CD4-positive, alpha-beta T cell treated with Interleukin-12 subunit alpha and Interleukin-12 subunit beta, for 1 hour (primary cell): Measurements from ENCODE around the gene BPIFB4.
"Not testable (repeated sequence)": the region's sequence is repeated elsewhere in the genome, so short reads cannot be mapped to it uniquely, and the experiment has no call there.

Experiments
- DNase-seq: peaks from one replicate; pipeline ENCODE4 v3.0.0-alpha.2; 2020

BPIFB4 gene

GRCh38 chr20:33122297-33122696 is 42.9 kb downstream of the BPIFB4 start:
- DNase-seq = not testable (repeated sequence)

- no peak for DNase-seq
Observed at GRCh38 chr20:33124261-33124660, 44.8 kb downstream of the BPIFB4 start.

- no peak for DNase-seq
Observed at GRCh38 chr20:33124994-33125393, 45.6 kb downstream of the BPIFB4 start.

GRCh38 chr20:33125983-33126382 is 46.5 kb downstream of the BPIFB4 start:
- no peak for DNase-seq

- no peak for DNase-seq
Observed at GRCh38 chr20:33127422-33128097, 48.1 kb downstream of the BPIFB4 start.

GRCh38 chr20:33130568-33131061 is 51.2 kb downstream of the BPIFB4 start:
- no peak for DNase-seq

- no peak for DNase-seq
Observed at GRCh38 chr20:33131949-33132473, 52.6 kb downstream of the BPIFB4 start.

- DNase-seq = no peak
Observed at GRCh38 chr20:33132513-33133372, 53.3 kb downstream of the BPIFB4 start.

- DNase-seq = no peak
Observed at GRCh38 chr20:33133373-33133941, 54.0 kb downstream of the BPIFB4 start.

- DNase-seq = no peak
Observed at GRCh38 chr20:33137195-33137594, 57.8 kb downstream of the BPIFB4 start.

GRCh38 chr20:33139467-33139866 is 60.0 kb downstream of the BPIFB4 start:
- no peak for DNase-seq

GRCh38 chr20:33145521-33145920 is 66.1 kb downstream of the BPIFB4 start:
- no peak for DNase-seq

- DNase-seq = no peak
Observed at GRCh38 chr20:33147299-33147698, 67.9 kb downstream of the BPIFB4 start.

- DNase-seq = no peak
Observed at GRCh38 chr20:33148040-33148439, 68.6 kb downstream of the BPIFB4 start.

- no peak for DNase-seq
Observed at GRCh38 chr20:33154252-33154651, 74.8 kb downstream of the BPIFB4 start.

- DNase-seq = no peak
Observed at GRCh38 chr20:33158637-33159385, 79.4 kb downstream of the BPIFB4 start.

- no peak for DNase-seq
Observed at GRCh38 chr20:33159713-33160112, 80.3 kb downstream of the BPIFB4 start.

GRCh38 chr20:33160681-33161080 is 81.2 kb downstream of the BPIFB4 start:
- DNase-seq = no peak
